GM19438 (cell line): Measurements from ENCODE around the gene UCN2.
"Not testable (repeated sequence)": the region's sequence is repeated elsewhere in the genome, so short reads cannot be mapped to it uniquely, and the experiment has no call there.

Source experiments
- ATAC-seq: cut with Tn5 transposase; IDR thresholded peaks from one replicate; pipeline ENCODE4 v1.9.1; 2021; ENCODE audit warnings: low read depth; ENCODE audit not compliant: unreplicated experiment

UCN2 gene

GRCh38 chr3:48544141-48544540 lies 19.4 kb downstream of the UCN2 start:
- ATAC-seq = no peak

GRCh38 chr3:48543271-48543866 lies 20.2 kb downstream of the UCN2 start:
- ATAC-seq = no peak

- ATAC-seq = no peak
Observed at GRCh38 chr3:48538451-48538850, 25.1 kb downstream of the UCN2 start.

GRCh38 chr3:48536785-48537184 lies 26.8 kb downstream of the UCN2 start:
- ATAC-seq = no peak

GRCh38 chr3:48536116-48536515 lies 27.5 kb downstream of the UCN2 start:
- no peak for ATAC-seq

GRCh38 chr3:48535578-48535977 lies 28.0 kb downstream of the UCN2 start:
- no peak for ATAC-seq

GRCh38 chr3:48532977-48533337 lies 30.6 kb downstream of the UCN2 start:
- ATAC-seq = no peak

GRCh38 chr3:48532271-48532976 lies 31.2 kb downstream of the UCN2 start:
- no peak for ATAC-seq

GRCh38 chr3:48530701-48531100 lies 32.9 kb downstream of the UCN2 start:
- ATAC-seq = not testable (repeated sequence)

GRCh38 chr3:48528754-48529153 lies 34.8 kb downstream of the UCN2 start:
- ATAC-seq = no peak

GRCh38 chr3:48528048-48528447 lies 35.5 kb downstream of the UCN2 start:
- no peak for ATAC-seq

GRCh38 chr3:48524970-48525369 lies 38.6 kb downstream of the UCN2 start:
- no peak for ATAC-seq

GRCh38 chr3:48521635-48522034 lies 41.9 kb downstream of the UCN2 start:
- no peak for ATAC-seq

GRCh38 chr3:48519277-48519643 lies 44.3 kb downstream of the UCN2 start:
- ATAC-seq = no peak

GRCh38 chr3:48518638-48519276 lies 44.8 kb downstream of the UCN2 start:
- ATAC-seq = no peak

GRCh38 chr3:48518069-48518468 lies 45.5 kb downstream of the UCN2 start:
- ATAC-seq = no peak

- ATAC-seq = no peak
Observed at GRCh38 chr3:48516571-48516970, 47.0 kb downstream of the UCN2 start.

GRCh38 chr3:48514431-48515227 lies 49.0 kb downstream of the UCN2 start:
- ATAC-seq = no peak
